ENCODE data around the gene ACTR10. TPM values are rescaled to one million over a fixed set of nuclear protein-coding genes. Genes with fewer than 3 reads are reported as not detected.

The ACTR10 gene
- total and polyA plus RNA-seq, 2 of the 8 experiments (the other 6 are each of a cell fraction or from before 2014, with no cell fraction given), result 15.4 to 34.6 TPM

GRCh38 chr14:58244556-58245387 is 44.8 kb downstream of the ACTR10 start, which contains the start of gene PSMA3 (continued):
- TF ChIP-seq E2F6 (IDR thresholded peaks at IDR 0.05), result 0 out of 2 replicates have a peak, but pooled peaks have one; percentile 18
- TF ChIP-seq TAF1 (IDR thresholded peaks at IDR 0.05; ENCODE audit: low read depth, low read length), result peak; percentile 94
- TF ChIP-seq ATF3 (IDR thresholded peaks at IDR 0.05; ENCODE audit: insufficient read depth, low read depth, low read length), result no peak
- no peak for TF ChIP-seq EGR1 (IDR thresholded peaks at IDR 0.05; ENCODE audit: borderline replicate concordance, low read depth, low read length)
- peak; percentile 52; the same call in 1 of the 2 replicates for TF ChIP-seq SP4 (IDR thresholded peaks at IDR 0.05; ENCODE audit: low read length)
- TF ChIP-seq KDM5A (IDR thresholded peaks at IDR 0.05; ENCODE audit: low read length), result peak; percentile 63
- no peak for TF ChIP-seq FOSL1 (IDR thresholded peaks at IDR 0.05; ENCODE audit: insufficient read depth, low read depth, low read length)
- no peak for TF ChIP-seq RAD21 (IDR thresholded peaks at IDR 0.05 in 1 of 2, conservative IDR thresholded peaks at IDR 0.05 in 1 of 2; ENCODE audit: low read depth in 2 of 2, low read length in 2 of 2)
- peak; percentile 39; the same call in 1 of the 2 replicates for TF ChIP-seq MAX (IDR thresholded peaks at IDR 0.05)
- no peak for TF ChIP-seq TCF12 (IDR thresholded peaks at IDR 0.05; ENCODE audit: low read depth, low read length)
- TF ChIP-seq BACH1 (IDR thresholded peaks at IDR 0.05; ENCODE audit: low read length), result peak; percentile 92
- TF ChIP-seq ATF2 (IDR thresholded peaks at IDR 0.05; ENCODE audit: low read length), result no peak
- TF ChIP-seq TBP (IDR thresholded peaks at IDR 0.05; ENCODE audit: low read depth, low read length), result peak; percentile 93
- peak; percentile 26; the same call in 1 of the 2 replicates for TF ChIP-seq YY1 (IDR thresholded peaks at IDR 0.05; ENCODE audit: low read depth, low read length)
- no peak for TF ChIP-seq RFX5 (IDR thresholded peaks at IDR 0.05; ENCODE audit: borderline replicate concordance, low read depth, low read length)
- TF ChIP-seq SIX5 (IDR thresholded peaks at IDR 0.05; ENCODE audit: low read depth, low read length), result no peak
- TF ChIP-seq HDAC2 (IDR thresholded peaks at IDR 0.05; ENCODE audit: borderline replicate concordance in 1 of 2, low read depth in 2 of 2, low read length in 2 of 2), result peak in 1 of 2 experiments; percentile 82; a peak in 2 of 4 replicates
- peak; percentile 45 for TF ChIP-seq TAF7 (optimal IDR thresholded peaks at IDR 0.05; ENCODE audit: borderline replicate concordance, low read depth, low read length)
- TF ChIP-seq POLR2A (IDR thresholded peaks at IDR 0.05; ENCODE audit: control extremely low read depth in 1 of 2, low read depth in 2 of 2, low read length in 2 of 2), result peak; percentile 94 to 98
- peak; percentile 73; the same call in 1 of the 2 replicates for TF ChIP-seq SP1 (IDR thresholded peaks at IDR 0.05; ENCODE audit: low read depth, low read length)
- 0 out of 2 replicates have a peak, but pooled peaks have one; percentile 3 for TF ChIP-seq RXRA (IDR thresholded peaks at IDR 0.05; ENCODE audit: insufficient read depth, low read depth, low read length)
